G401.6 (cell line): ENCODE data around the gene CT45A8.
"Not testable (repeated sequence)": the region's sequence is repeated elsewhere in the genome, so short reads cannot be mapped to it uniquely, and the experiment has no call there.

Experiments used
- FAIRE-seq: peaks from 2 replicates; lab custom pipeline; 2012; peaks lifted over from hg19 to GRCh38; lab: Jason Lieb, UNC

The CT45A8 gene, protein sequence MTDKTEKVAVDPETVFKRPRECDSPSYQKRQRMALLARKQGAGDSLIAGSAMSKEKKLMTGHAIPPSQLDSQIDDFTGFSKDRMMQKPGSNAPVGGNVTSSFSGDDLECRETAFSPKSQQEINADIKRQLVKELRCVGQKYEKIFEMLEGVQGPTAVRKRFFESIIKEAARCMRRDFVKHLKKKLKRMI

DNA sequence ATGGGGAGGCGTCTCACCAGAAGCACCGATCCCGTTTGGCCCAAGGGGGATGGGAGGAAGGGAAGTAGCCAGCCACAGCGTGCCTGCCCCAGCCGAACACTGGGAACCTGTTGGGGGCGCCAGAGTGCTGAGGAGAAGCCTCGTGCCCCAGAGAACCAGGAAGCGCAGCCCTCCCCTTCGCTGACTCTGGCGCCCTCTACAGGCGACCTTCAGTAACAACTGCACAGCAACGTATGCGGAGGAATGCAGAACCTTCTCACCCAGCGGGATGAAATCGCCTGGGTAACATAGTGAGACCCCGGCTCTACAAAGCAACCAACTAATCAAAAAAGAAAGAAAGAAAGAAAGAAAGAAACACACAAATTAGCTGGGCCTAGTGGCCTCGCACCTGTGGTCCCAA lies at the start of gene CT45A8:
Gene CT45A8 (minus strand): TSS at position 101 of the 400 bp plus-strand sequence. CDS start 3,755 bp downstream, outside the sequence.
- FAIRE-seq = not testable (repeated sequence)

DNA sequence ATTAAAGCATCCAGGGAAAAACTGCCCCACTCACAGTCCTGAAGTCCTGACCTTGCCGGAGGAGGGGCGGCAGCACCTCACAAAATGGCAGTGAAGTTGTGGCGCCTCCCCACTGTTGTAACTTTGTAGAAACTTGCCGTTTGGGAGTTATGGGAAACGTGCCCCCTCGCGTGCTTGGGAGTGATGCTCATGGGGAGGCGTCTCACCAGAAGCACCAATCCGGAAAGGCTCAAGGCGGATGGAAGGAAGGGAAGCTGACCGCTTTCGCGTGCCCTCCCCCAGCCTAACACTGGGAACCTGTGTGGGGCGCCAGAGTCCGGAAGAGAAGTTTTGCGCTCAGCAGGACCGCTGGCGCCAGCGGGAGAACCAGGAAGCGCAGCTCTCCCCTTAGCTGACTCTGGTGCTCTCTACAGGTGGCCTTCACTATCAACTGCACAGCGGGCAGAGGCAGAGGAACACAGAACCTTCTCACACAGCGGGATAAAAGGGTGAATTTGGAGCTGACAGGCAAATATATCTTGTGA lies 39.0 kb upstream of the CT45A8 start, which contains the start of the genes CT45A10 and SAGE1:
Gene CT45A10 (minus strand): TSS at position 151 of the 524 bp plus-strand sequence. CDS start 8,100 bp downstream, outside the sequence.
Gene SAGE1 (plus strand): TSS at position 423 of the 524 bp plus-strand sequence. CDS start 2,527 bp downstream, outside the sequence.
- FAIRE-seq = no peak

DNA sequence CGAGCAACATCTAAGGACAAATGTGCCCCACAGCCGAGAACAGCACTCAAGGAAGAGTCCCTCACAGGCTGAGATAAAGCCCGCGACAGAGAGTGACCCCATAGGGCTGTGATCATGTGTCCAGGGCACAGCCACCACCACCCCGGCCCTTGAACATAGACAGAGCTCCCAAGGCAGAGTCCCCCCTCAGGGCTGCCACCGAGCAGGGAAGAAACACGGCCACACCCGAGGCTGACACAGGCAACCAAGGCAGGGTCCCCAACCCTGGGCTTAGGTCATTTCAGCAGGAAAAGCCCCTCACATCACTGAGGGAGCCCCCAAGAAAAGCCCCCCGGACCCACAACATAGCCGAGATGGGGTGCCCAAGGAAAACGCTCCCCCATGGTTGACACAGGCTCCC lies 38.4 kb upstream of the CT45A8 start:
- FAIRE-seq = no peak

DNA sequence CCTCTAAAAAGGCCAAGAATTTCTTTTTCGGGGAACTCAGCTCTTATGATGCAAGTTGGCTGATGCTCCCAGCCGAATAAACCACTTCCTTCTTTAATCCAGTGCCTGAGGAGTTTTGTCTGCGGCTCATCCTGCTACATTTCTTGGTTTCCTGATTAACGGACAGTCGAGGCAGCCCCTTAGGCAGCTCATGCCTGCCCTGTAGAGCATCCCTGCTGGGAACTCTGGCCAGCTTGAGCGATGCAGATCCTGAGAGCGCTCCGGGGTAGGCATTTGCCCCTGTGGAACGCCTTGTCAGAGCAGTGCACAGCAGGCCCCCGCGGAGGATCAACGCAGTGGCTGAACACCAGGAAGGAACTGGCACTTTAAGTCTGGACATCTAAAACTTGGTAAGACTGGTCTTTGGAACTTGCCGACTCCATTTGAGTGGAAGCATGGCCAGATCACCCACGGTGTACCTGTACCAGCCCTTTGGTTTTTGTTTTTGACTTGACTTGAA lies 35.8 kb upstream of the CT45A8 start:
- no peak for FAIRE-seq

DNA sequence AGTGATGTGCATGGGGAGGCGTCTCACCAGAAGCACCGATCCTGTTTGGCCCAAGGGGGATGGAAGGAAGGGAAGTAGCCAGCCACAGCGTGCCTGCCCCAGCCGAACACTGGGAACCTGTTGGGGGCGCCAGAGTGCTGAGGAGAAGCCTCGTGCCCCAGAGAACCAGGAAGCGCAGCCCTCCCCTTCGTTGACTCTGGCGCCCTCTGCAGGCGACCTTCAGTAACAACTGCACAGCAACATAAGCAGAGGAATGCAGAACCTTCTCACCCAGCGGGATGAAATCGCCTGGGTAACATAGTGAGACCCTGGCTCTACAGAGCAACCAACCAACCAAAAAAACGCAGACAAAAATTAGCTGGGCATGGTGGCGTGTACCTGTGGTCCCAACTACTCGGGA lies 34.6 kb upstream of the CT45A8 start:
- not testable (repeated sequence) for FAIRE-seq

DNA sequence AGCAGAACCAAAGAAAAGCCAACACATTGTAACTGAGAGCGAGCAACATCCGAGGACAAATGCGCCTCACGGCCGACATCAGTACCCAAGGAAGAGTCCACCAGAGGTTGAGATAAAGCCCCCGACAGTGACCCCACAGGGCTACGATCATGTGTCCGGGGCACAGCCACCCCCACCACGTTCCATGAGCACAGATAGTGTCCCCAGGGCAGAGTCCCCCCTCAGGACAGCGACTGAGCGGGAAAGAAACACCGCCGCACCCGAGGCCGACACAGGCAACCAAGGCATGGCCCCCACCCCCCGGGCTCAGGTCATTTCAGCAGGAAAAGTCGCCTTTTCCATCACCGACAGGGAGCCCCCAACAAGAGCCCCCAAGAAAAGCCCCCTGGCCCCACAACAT lies 33.9 kb upstream of the CT45A8 start:
- FAIRE-seq = not testable (repeated sequence)

DNA sequence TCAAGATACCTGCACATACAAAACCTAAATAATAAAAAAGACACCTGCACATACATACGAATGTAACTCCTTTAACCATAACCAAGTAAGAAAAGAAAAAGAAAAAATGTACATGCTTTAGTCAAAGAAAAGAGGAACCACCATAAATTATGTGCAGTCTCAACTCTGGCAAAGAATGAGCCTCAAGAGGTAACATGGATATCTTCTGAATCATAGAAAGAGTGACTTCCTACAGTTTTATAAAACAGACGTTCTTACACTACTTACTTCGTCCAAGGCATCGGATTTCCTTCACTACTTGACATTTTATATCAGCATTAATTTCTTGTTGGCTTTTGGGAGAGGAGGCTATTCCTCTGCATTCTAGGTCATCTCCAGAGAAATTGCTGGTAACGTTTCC lies 28.4 kb upstream of the CT45A8 start:
- not testable (repeated sequence) for FAIRE-seq

DNA sequence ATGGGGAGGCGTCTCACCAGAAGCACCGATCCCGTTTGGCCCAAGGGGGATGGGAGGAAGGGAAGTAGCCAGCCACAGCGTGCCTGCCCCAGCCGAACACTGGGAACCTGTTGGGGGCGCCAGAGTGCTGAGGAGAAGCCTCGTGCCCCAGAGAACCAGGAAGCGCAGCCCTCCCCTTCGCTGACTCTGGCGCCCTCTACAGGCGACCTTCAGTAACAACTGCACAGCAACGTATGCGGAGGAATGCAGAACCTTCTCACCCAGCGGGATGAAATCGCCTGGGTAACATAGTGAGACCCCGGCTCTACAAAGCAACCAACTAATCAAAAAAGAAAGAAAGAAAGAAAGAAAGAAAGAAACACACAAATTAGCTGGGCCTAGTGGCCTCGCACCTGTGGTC lies 17.4 kb upstream of the CT45A8 start, which contains the start of gene CT45A9:
Gene CT45A9 (minus strand): TSS at position 101 of the 400 bp plus-strand sequence. CDS start 3,751 bp downstream, outside the sequence.
- not testable (repeated sequence) for FAIRE-seq

DNA sequence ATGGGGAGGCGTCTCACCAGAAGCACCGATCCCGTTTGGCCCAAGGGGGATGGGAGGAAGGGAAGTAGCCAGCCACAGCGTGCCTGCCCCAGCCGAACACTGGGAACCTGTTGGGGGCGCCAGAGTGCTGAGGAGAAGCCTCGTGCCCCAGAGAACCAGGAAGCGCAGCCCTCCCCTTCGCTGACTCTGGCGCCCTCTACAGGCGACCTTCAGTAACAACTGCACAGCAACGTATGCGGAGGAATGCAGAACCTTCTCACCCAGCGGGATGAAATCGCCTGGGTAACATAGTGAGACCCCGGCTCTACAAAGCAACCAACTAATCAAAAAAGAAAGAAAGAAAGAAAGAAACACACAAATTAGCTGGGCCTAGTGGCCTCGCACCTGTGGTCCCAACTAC lies 17.2 kb downstream of the CT45A8 start, which contains the start of gene CT45A7:
Gene CT45A7 (minus strand): TSS at position 101 of the 400 bp plus-strand sequence. CDS start 3,747 bp downstream, outside the sequence.
- not testable (repeated sequence) for FAIRE-seq

DNA sequence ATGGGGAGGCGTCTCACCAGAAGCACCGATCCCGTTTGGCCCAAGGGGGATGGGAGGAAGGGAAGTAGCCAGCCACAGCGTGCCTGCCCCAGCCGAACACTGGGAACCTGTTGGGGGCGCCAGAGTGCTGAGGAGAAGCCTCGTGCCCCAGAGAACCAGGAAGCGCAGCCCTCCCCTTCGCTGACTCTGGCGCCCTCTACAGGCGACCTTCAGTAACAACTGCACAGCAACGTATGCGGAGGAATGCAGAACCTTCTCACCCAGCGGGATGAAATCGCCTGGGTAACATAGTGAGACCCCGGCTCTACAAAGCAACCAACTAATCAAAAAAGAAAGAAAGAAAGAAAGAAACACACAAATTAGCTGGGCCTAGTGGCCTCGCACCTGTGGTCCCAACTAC lies 34.4 kb downstream of the CT45A8 start, which contains the start of gene CT45A2:
Gene CT45A2 (minus strand): TSS at position 101 of the 400 bp plus-strand sequence. CDS start 3,747 bp downstream, outside the sequence.
- FAIRE-seq = not testable (repeated sequence)

DNA sequence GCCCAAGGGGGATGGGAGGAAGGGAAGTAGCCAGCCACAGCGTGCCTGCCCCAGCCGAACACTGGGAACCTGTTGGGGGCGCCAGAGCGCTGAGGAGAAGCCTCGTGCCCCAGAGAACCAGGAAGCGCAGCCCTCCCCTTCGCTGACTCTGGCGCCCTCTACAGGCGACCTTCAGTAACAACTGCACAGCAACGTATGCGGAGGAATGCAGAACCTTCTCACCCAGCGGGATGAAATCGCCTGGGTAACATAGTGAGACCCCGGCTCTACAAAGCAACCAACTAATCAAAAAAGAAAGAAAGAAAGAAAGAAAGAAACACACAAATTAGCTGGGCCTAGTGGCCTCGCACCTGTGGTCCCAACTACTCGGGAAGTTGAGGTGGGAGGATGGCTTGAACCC lies 51.7 kb downstream of the CT45A8 start, which contains the start of gene CT45A6:
Gene CT45A6 (minus strand): TSS at position 101 of the 400 bp plus-strand sequence. CDS start 3,794 bp downstream, outside the sequence.
- FAIRE-seq = not testable (repeated sequence)
